HEK293 (cell line): ENCODE data around the gene CADM1.

ENCODE experiments used
- BCL11A ChIP-seq: fragments of 450-650 bp; formaldehyde crosslinking; IDR thresholded peaks from 2 replicates; pipeline ENCODE4 v1.5.1; 2016; ENCODE audit warnings: low read depth, missing biosample characterization, missing genetic modification characterization
- CTCF ChIP-seq: fragments of 450-650 bp; formaldehyde crosslinking; IDR thresholded peaks from 2 replicates; pipeline ENCODE4 v1.5.1; 2016; ENCODE audit warnings: missing biosample characterization, missing genetic modification characterization
- KLF1 ChIP-seq: fragments of 450-650 bp; formaldehyde crosslinking; IDR thresholded peaks from 2 replicates; pipeline ENCODE4 v1.5.1; 2016; ENCODE audit warnings: missing biosample characterization, missing genetic modification characterization
- KLF16 ChIP-seq: fragments of 450-650 bp; formaldehyde crosslinking; IDR thresholded peaks from 2 replicates; pipeline ENCODE4 v1.5.1; 2017; ENCODE audit warnings: missing biosample characterization, missing genetic modification characterization
- MYNN ChIP-seq: fragments of 450-650 bp; formaldehyde crosslinking; IDR thresholded peaks from 2 replicates; pipeline ENCODE4 v1.5.1; 2016; ENCODE audit warnings: missing biosample characterization, missing genetic modification characterization, borderline replicate concordance
- ZBTB20 ChIP-seq: fragments of 450-650 bp; formaldehyde crosslinking; IDR thresholded peaks from 2 replicates; pipeline ENCODE4 v1.5.1; 2016; ENCODE audit warnings: missing biosample characterization, missing genetic modification characterization
- ZNF157 ChIP-seq: fragments of 450-650 bp; formaldehyde crosslinking; IDR thresholded peaks from 2 replicates; pipeline ENCODE4 v1.5.1; 2016; ENCODE audit warnings: missing biosample characterization, missing genetic modification characterization
- ZNF174 ChIP-seq: fragments of 450-650 bp; formaldehyde crosslinking; IDR thresholded peaks from 2 replicates; pipeline ENCODE4 v1.5.0; 2017; ENCODE audit warnings: missing biosample characterization, mild to moderate bottlenecking, missing genetic modification characterization
- ZNF335 ChIP-seq: fragments of 450-650 bp; formaldehyde crosslinking; conservative IDR thresholded peaks from 2 replicates; pipeline ENCODE4 v1.5.1; 2016; ENCODE audit warnings: missing biosample characterization, missing genetic modification characterization
- ZNF670 ChIP-seq: fragments of 450-650 bp; formaldehyde crosslinking; IDR thresholded peaks from 2 replicates; pipeline ENCODE4 v1.5.1; 2016; ENCODE audit warnings: missing biosample characterization, missing genetic modification characterization, low read depth
- TF ChIP-seq, protein P1 (sequence below): fragments of 450-650 bp; formaldehyde crosslinking; IDR thresholded peaks from 2 replicates; pipeline ENCODE4 v1.5.1; 2016; ENCODE audit warnings: missing biosample characterization, missing genetic modification characterization, low read depth

- TF ChIP-seq ZNF174 (tag by site-specific recombination) (no peak), CTCF (tag by site-specific recombination) (no peak), ZNF157 (tag by site-specific recombination) (no peak), BCL11A (tag by site-specific recombination) (no peak), ZNF335 (no peak), ZBTB20 (tag by site-specific recombination) (no peak), KLF1 (tag by site-specific recombination) (no peak), KLF16 (tag by site-specific recombination) (no peak), ZNF670 (tag by site-specific recombination) (no peak), MYNN (tag by site-specific recombination) (no peak)
- TF ChIP-seq, protein P1, sequence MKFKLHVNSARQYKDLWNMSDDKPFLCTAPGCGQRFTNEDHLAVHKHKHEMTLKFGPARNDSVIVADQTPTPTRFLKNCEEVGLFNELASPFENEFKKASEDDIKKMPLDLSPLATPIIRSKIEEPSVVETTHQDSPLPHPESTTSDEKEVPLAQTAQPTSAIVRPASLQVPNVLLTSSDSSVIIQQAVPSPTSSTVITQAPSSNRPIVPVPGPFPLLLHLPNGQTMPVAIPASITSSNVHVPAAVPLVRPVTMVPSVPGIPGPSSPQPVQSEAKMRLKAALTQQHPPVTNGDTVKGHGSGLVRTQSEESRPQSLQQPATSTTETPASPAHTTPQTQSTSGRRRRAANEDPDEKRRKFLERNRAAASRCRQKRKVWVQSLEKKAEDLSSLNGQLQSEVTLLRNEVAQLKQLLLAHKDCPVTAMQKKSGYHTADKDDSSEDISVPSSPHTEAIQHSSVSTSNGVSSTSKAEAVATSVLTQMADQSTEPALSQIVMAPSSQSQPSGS (tag by site-specific recombination): no peak
Observed at GRCh38 chr11:115258216-115258615, 246.0 kb downstream of the CADM1 start.
